Endodermal cell (in vitro differentiated cells): ENCODE measurements around the gene ZNF718. TPM values are rescaled to one million over a fixed set of nuclear protein-coding genes. Genes with fewer than 3 reads are reported as not detected.
"Not testable (repeated sequence)": the region's sequence is repeated elsewhere in the genome, so short reads cannot be mapped to it uniquely, and the experiment has no call there.

Experiments used
- DNase-seq: peaks from one replicate; pipeline ENCODE4 v3.0.0-alpha.2; 2017
- H3K27ac ChIP-seq: 2 replicates; pipeline ENCODE4 v1.5.1; 2013; ENCODE audit warnings: mild to moderate bottlenecking, low read depth, low read length, moderate library complexity
- H3K27me3 ChIP-seq: 2 replicates; pipeline ENCODE4 v1.6.1; 2013; ENCODE audit warnings: mild to moderate bottlenecking, low read length, moderate library complexity; ENCODE audit not compliant: insufficient read depth, control insufficient read depth, poor library complexity, severe bottlenecking
- H3K36me3 ChIP-seq: 2 replicates; pipeline ENCODE4 v1.7.0; 2013; ENCODE audit warnings: mild to moderate bottlenecking, low read length, moderate library complexity; ENCODE audit not compliant: control insufficient read depth, insufficient read depth
- H3K4me1 ChIP-seq: one replicate; pipeline ENCODE4 v1.7.0; 2013; ENCODE audit warnings: low read length; ENCODE audit not compliant: control insufficient read depth, insufficient read depth
- H3K4me3 ChIP-seq: 2 replicates; pipeline ENCODE4 v1.5.1; 2013; ENCODE audit warnings: mild to moderate bottlenecking, low read length, moderate library complexity
- H3K9ac ChIP-seq: 2 replicates; pipeline ENCODE4 v1.6.1; 2013; ENCODE audit warnings: mild to moderate bottlenecking, low read length, moderate library complexity; ENCODE audit not compliant: poor library complexity, severe bottlenecking; ENCODE audit errors: extremely low read depth
- H3K9me3 ChIP-seq: 2 replicates; pipeline ENCODE4 v1.6.1; 2013; ENCODE audit warnings: mild to moderate bottlenecking, low read length, moderate library complexity; ENCODE audit not compliant: control insufficient read depth
- H3K27ac Mint-ChIP-seq: 2 replicates; pipeline ENCODE4 v1.8.0; 2020; ENCODE audit warnings: mixed read lengths
- H3K27me3 Mint-ChIP-seq: 2 replicates; pipeline ENCODE4 v1.8.0; 2021; ENCODE audit warnings: mild to moderate bottlenecking, mixed read lengths; ENCODE audit not compliant: insufficient read depth
- H3K36me3 Mint-ChIP-seq: 2 replicates; pipeline ENCODE4 v1.8.0; 2020; ENCODE audit warnings: low read depth, mixed read lengths
- H3K4me1 Mint-ChIP-seq: 2 replicates; pipeline ENCODE4 v1.8.0; 2020; ENCODE audit warnings: mixed read lengths
- H3K4me3 Mint-ChIP-seq: 2 replicates; pipeline ENCODE4 v1.8.0; 2020; ENCODE audit warnings: mild to moderate bottlenecking, moderate library complexity, mixed read lengths
- H3K9me3 Mint-ChIP-seq: 2 replicates; pipeline ENCODE4 v1.8.0; 2020; ENCODE audit warnings: mild to moderate bottlenecking, mixed read lengths
- CTCF ChIP-seq: fragments of 200-600 bp; sonication (generic); conservative IDR thresholded peaks from 2 replicates; pipeline ENCODE4 v1.5.0; 2021; ENCODE audit warnings: antibody characterized with exemption, mild to moderate bottlenecking
- WGBS, 2 experiments: methylation state at CpG; one replicate each; pipeline versions ENCODE4 v1.1.5 to v1.1.7; 2013; ENCODE audit warnings: missing lambda C conversion rate in 2 of 2, mixed read lengths in 1 of 2; ENCODE audit not compliant: insufficient coverage in 1 of 2, insufficient read length in 1 of 2; 5-methylcytosine and 5-hydroxymethylcytosine counted together
- long read RNA-seq, 4 experiments: library from polyadenylated mRNA in 2 of 4; library from RNA in 1 of 4; library from capped mRNA in 1 of 4; stranded (forward) in 3 of 4; unstranded in 1 of 4; transcript quantifications; one replicate each; pipeline ENCODE4 v2.0.0, GENCODE V29; 2020 to 2021; ENCODE audit warnings: inconsistent platforms in 1 of 4
- polyA plus RNA-seq, 2 experiments: library from polyadenylated mRNA; stranded (reverse); fragments of 50-300 nt; gene quantifications; one replicate each; pipeline ENCODE4 v1.2.3, GENCODE V29; 2013
- total RNA-seq, 2 donors: library from RNA; stranded (reverse); fragmentation: NEBNext Ultra II Directional in 1 of 2; extraction: Animal tissue kit (Norgen Biotek cat#: 25700) in 1 of 2; gene quantifications; 2 replicates in 1 of 2; 3 replicates in 1 of 2; pipeline ENCODE4 v1.2.1, GENCODE V29; 2021

The ZNF718 gene
- total RNA-seq = 10 to 100 TPM; 15.8 to 23.7 TPM
- 10.2 TPM for polyA plus RNA-seq (2013, experiment 1 of 2)
- polyA plus RNA-seq (2013, experiment 2 of 2) = 9.3 TPM
- long read RNA-seq, experiment 1, partial matches to known transcripts = 0 of 7 reads
- long read RNA-seq, experiment 1, other reads (novel, unspliced or antisense) = 7 of 7 reads
- long read RNA-seq, experiment 2, transcript ZNF718-201 (4 exons, 3,495 nt) = major isoform, 5 of 23 reads
- long read RNA-seq, experiment 2, partial matches to known transcripts = 0 of 23 reads
- long read RNA-seq, experiment 2, other reads (novel, unspliced or antisense) = 17 of 23 reads
- long read RNA-seq, experiment 3, partial matches to known transcripts = 0 of 19 reads
- long read RNA-seq, experiment 3, other reads (novel, unspliced or antisense) = 19 of 19 reads
- long read RNA-seq, experiment 4, partial matches to known transcripts = 2 of 7 reads
- long read RNA-seq, experiment 4, other reads (novel, unspliced or antisense) = 5 of 7 reads

GRCh38 chr4:124275-125081 is at the start of gene ZNF718:
Gene ZNF718, plus strand, starts transcription at chr4:124501. Its CDS starts 170 bp downstream, at chr4:124671.
- H3K4me3 ChIP-seq = peak within 1 kb of the TSS; percentile 95
- peak within 1 kb of the TSS; percentile 87 for H3K27ac ChIP-seq
- peak within 1 kb of the TSS; percentile 100 for H3K27ac Mint-ChIP-seq
- H3K9ac ChIP-seq = peak within 1 kb of the TSS; percentile 87
- WGBS, 2 experiments = 0 to 1% methylated on average over 17 to 44 of the region's 44 CpGs
- peaks cover 7% of the 10 kb centered on the region for H3K4me1 Mint-ChIP-seq
- peaks cover 7% of the 10 kb centered on the region for H3K27me3 Mint-ChIP-seq
- H3K4me1 ChIP-seq = peaks cover 2% of the 10 kb centered on the region
- TF ChIP-seq CTCF = no peak
- peaks cover 53% of the 10 kb centered on the region for H3K9me3 ChIP-seq
- H3K36me3 Mint-ChIP-seq = peaks cover 16% of the 10 kb centered on the region
- DNase-seq = peak; percentile 99
- no peaks in the 10 kb centered on the region for H3K27me3 ChIP-seq
- peaks cover 36% of the 10 kb centered on the region for H3K36me3 ChIP-seq
- H3K4me3 Mint-ChIP-seq = peak within 1 kb of the TSS; percentile 97
- H3K9me3 Mint-ChIP-seq = peaks cover 37% of the 10 kb centered on the region

DNA sequence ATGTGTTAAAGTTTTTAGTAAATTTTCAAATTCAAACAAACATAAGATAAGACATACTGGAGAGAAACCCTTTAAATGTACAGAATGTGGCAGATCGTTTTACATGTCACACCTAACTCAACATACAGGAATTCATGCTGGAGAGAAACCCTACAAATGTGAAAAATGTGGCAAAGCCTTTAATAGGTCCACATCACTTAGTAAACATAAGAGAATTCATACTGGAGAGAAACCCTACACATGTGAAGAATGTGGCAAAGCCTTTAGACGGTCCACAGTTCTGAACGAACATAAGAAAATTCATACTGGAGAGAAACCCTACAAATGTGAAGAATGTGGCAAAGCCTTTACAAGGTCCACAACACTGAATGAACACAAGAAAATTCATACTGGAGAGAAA is 38.4 kb upstream of the ZNF718 start:
- peaks cover 64% of the 10 kb centered on the region for H3K36me3 ChIP-seq

GRCh38 chr4:86559-87324 is 37.6 kb upstream of the ZNF718 start:
- WGBS, 2 experiments = 80 to 86% methylated on average over 4 to 7 of the region's 7 CpGs
- Histone ChIP-seq H3K9me3 (peaks cover 99% of the 10 kb centered on the region), H3K36me3 (peaks cover 57% of the 10 kb centered on the region), H3K4me3 (peak overlapping the region; percentile 55)
- not testable (repeated sequence) for H3K27me3 ChIP-seq, DNase-seq, H3K4me1 ChIP-seq, H3K9ac ChIP-seq, H3K27ac Mint-ChIP-seq, H3K27ac ChIP-seq, H3K4me3 Mint-ChIP-seq, H3K4me1 Mint-ChIP-seq, H3K27me3 Mint-ChIP-seq
- Mint-ChIP-seq H3K9me3 (peaks cover 88% of the 10 kb centered on the region), H3K36me3 (peaks cover 59% of the 10 kb centered on the region)

More for the DNA sequence above, 38.4 kb upstream of the ZNF718 start:
- TF ChIP-seq CTCF = no peak
- H3K27me3 Mint-ChIP-seq = peaks cover 1% of the 10 kb centered on the region
- H3K27ac ChIP-seq = no peak overlapping the region
- 92 to 100% methylated on average over 2 to 3 of the region's 3 CpGs for WGBS, 2 experiments
- H3K4me1 Mint-ChIP-seq = no peaks in the 10 kb centered on the region
- peaks cover 99% of the 10 kb centered on the region for H3K9me3 ChIP-seq
- H3K27me3 ChIP-seq = no peaks in the 10 kb centered on the region
- H3K27ac Mint-ChIP-seq = no peak overlapping the region
- H3K4me1 ChIP-seq = no peaks in the 10 kb centered on the region
- H3K9me3 Mint-ChIP-seq = peaks cover 88% of the 10 kb centered on the region
- H3K36me3 Mint-ChIP-seq = peaks cover 61% of the 10 kb centered on the region
- DNase-seq = no peak
- no peak overlapping the region for H3K9ac ChIP-seq
- H3K4me3 ChIP-seq = peak overlapping the region; percentile 55
- no peak overlapping the region for H3K4me3 Mint-ChIP-seq
